Fibroblast of lung (primary cell): ENCODE measurements around the gene WIPF3. TPM values are rescaled to one million over a fixed set of nuclear protein-coding genes. Genes with fewer than 3 reads are reported as not detected.

Experiments used
- DNase-seq, 2 donors: peaks; one replicate each; pipeline versions ENCODE4 v3.0.0 to v3.0.0-alpha.2; 2010; ENCODE audit warnings: low read depth in 2 of 2
- H2AFZ ChIP-seq: 2 replicates; pipeline ENCODE4 v1.5.1; 2012; ENCODE audit warnings: low read length, control low read depth, inconsistent platforms
- H3K27ac ChIP-seq: 2 replicates; pipeline ENCODE4 v1.5.1; 2011; ENCODE audit warnings: low read length, control low read depth; ENCODE audit not compliant: insufficient read depth
- H3K27me3 ChIP-seq: 2 replicates; pipeline ENCODE4 v1.5.1; 2011; ENCODE audit warnings: mild to moderate bottlenecking, low read length; ENCODE audit not compliant: control insufficient read depth, insufficient read depth
- H3K36me3 ChIP-seq: 2 replicates; pipeline ENCODE4 v1.5.1; 2011; ENCODE audit warnings: low read length; ENCODE audit not compliant: control insufficient read depth, insufficient read depth
- H3K4me1 ChIP-seq: 2 replicates; pipeline ENCODE4 v1.5.1; 2011; ENCODE audit warnings: low read length; ENCODE audit not compliant: control insufficient read depth, insufficient read depth; ENCODE audit errors: extremely low read depth
- H3K4me2 ChIP-seq: 2 replicates; pipeline ENCODE4 v1.5.1; 2011; ENCODE audit warnings: low read length, control low read depth; ENCODE audit not compliant: insufficient read depth; ENCODE audit errors: extremely low read depth
- H3K4me3 ChIP-seq, 4 experiments: fragments of 200-600 bp in 1 of 4; sonication (generic) in 1 of 4; replicated peaks in 1 of 4; 2 replicates each; pipeline ENCODE4 v1.5.1; 2011 to 2016; ENCODE audit warnings: low read length in 4 of 4, low read depth in 3 of 4, mild to moderate bottlenecking in 3 of 4, control low read depth in 2 of 4, inconsistent platforms in 1 of 4, mixed read lengths in 1 of 4; ENCODE audit not compliant: insufficient read depth in 1 of 4; ENCODE audit errors: control extremely low read depth in 1 of 4
- H3K79me2 ChIP-seq: 2 replicates; pipeline ENCODE4 v1.5.1; 2012; ENCODE audit warnings: mild to moderate bottlenecking, low read length, inconsistent platforms; ENCODE audit not compliant: control insufficient read depth, insufficient read depth
- H3K9ac ChIP-seq: 2 replicates; pipeline ENCODE4 v1.5.1; 2011; ENCODE audit warnings: mild to moderate bottlenecking, low read length, control low read depth; ENCODE audit not compliant: insufficient read depth
- H3K9me3 ChIP-seq: 2 replicates; pipeline ENCODE4 v1.5.1; 2012; ENCODE audit warnings: low read depth, low read length; ENCODE audit not compliant: control insufficient read depth, insufficient read depth
- H4K20me1 ChIP-seq: 2 replicates; pipeline ENCODE4 v1.5.1; 2011; ENCODE audit warnings: low read length; ENCODE audit not compliant: control insufficient read depth, insufficient read depth; ENCODE audit errors: extremely low read depth
- EZH2 ChIP-seq: IDR thresholded peaks from 2 replicates; pipeline ENCODE4 v1.5.1; 2012; ENCODE audit warnings: low read length, control low read depth, mild to moderate bottlenecking; ENCODE audit errors: missing control alignments
- polyA minus RNA-seq: library from RNA; depleted of rRNA, polyadenylated mRNA; stranded (reverse); fragments of >200 nt; gene quantifications from 2 replicates; pipeline ENCODE4 v1.2.3, GENCODE V29; 2011; ENCODE audit warnings: low replicate concordance
- polyA plus RNA-seq, 2 donors: library from polyadenylated mRNA; depleted of rRNA in 1 of 2; stranded (reverse) in 1 of 2; unstranded in 1 of 2; fragments of >200 nt; gene quantifications; 2 replicates each; pipeline ENCODE4 v1.2.1, GENCODE V29; 2011 to 2012; ENCODE audit warnings: missing spikeins in 1 of 2
- total RNA-seq: library from RNA; depleted of rRNA; stranded (reverse); fragments of >200 nt; gene quantifications from 2 replicates; pipeline ENCODE4 v1.2.1, GENCODE V29; 2014
- TF ChIP-seq, protein P1 (sequence below), 2 donors: IDR thresholded peaks in 1 of 2; conservative IDR thresholded peaks in 1 of 2; 1 replicate in 1 of 2; 2 replicates in 1 of 2; pipeline ENCODE4 v1.5.1; 2011 to 2012; ENCODE audit warnings: low read length in 2 of 2, control low read depth in 1 of 2, inconsistent platforms in 1 of 2, low read depth in 1 of 2, mild to moderate bottlenecking in 1 of 2

The WIPF3 gene
- total RNA-seq (under 0.01 and 0.33 TPM in 2 replicates), polyA plus RNA-seq (0.02 TPM in 1 of 2 replicates, not detected in the other), polyA minus RNA-seq (not detected in 2 replicates)
- polyA plus RNA-seq (2012) = 0.08 TPM in 1 of 2 replicates, not detected in the other

DNA sequence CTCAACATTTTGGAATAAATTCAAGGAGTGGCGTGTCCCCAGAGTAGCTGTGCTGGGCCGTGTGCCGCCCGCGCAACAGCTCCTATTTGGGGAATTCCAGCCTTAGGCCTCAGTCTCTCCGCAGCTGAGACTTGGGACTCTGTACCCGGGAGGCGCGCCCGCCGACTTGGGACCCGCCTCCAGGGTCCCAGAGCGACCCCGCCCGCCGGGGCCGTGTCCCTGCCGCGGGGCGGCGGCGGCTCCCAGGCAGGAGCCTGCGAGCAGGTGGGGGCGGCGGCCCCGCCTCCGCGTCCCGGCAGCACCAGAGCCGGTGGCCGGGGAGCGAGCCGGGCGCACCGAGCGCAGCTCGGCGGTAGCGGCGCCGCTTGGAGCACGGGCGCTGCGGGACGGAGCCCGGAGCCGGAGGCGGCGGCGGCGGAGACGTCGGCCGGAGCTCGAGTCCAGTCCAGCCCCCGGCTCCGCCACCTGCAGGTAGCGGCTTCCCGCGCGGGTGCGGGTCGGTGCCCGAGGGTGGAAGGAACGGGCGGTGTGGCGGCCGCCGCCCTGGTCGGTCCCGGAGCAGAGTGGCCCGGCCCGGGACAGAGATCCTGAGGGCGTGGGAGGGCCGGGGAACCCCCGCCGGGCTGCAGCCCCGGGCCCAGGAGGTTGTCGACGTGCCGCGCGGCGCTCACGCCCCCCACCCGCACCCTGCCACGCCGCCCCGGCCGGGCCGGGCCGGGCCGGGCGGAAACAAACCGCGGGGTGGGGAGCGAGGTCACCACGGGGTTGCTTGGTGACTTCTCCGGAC, at the start of gene WIPF3:
Gene WIPF3, plus strand, starts transcription at position 301 of the 787 bp plus-strand sequence. CDS start 28,217 bp downstream, outside the sequence.
- Histone ChIP-seq H4K20me1 (no peaks in the 10 kb centered on the region), H3K79me2 (no peaks in the 10 kb centered on the region), H2AFZ (no peak within 1 kb of the TSS), H3K9ac (no peak within 1 kb of the TSS), H3K4me3 (peak within 1 kb of the TSS in 1 of 4 experiments; percentile 20), H3K4me1 (no peaks in the 10 kb centered on the region), H3K27ac (no peak within 1 kb of the TSS), H3K9me3 (no peaks in the 10 kb centered on the region), H3K4me2 (peak within 1 kb of the TSS; percentile 27), H3K27me3 (peaks cover 50% of the 10 kb centered on the region), H3K36me3 (no peaks in the 10 kb centered on the region)
- TF ChIP-seq EZH2 = peak; percentile 4
- TF ChIP-seq, protein P1, sequence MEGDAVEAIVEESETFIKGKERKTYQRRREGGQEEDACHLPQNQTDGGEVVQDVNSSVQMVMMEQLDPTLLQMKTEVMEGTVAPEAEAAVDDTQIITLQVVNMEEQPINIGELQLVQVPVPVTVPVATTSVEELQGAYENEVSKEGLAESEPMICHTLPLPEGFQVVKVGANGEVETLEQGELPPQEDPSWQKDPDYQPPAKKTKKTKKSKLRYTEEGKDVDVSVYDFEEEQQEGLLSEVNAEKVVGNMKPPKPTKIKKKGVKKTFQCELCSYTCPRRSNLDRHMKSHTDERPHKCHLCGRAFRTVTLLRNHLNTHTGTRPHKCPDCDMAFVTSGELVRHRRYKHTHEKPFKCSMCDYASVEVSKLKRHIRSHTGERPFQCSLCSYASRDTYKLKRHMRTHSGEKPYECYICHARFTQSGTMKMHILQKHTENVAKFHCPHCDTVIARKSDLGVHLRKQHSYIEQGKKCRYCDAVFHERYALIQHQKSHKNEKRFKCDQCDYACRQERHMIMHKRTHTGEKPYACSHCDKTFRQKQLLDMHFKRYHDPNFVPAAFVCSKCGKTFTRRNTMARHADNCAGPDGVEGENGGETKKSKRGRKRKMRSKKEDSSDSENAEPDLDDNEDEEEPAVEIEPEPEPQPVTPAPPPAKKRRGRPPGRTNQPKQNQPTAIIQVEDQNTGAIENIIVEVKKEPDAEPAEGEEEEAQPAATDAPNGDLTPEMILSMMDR (conservative IDR thresholded peaks at IDR 0.05 in 1 of 2, IDR thresholded peaks at IDR 0.05 in 1 of 2; ENCODE audit: low read depth in 1 of 2, low read length in 2 of 2) = no peak
- peak in 1 of 2 donors; percentile 16 for DNase-seq

- no peaks in the 10 kb centered on the region for H3K9me3 ChIP-seq
- no peaks in the 10 kb centered on the region for H3K79me2 ChIP-seq
- H3K9ac ChIP-seq = no peak overlapping the region
- H3K36me3 ChIP-seq = no peaks in the 10 kb centered on the region
- no peak overlapping the region for H3K27ac ChIP-seq
- H3K4me2 ChIP-seq = no peak overlapping the region
- no peak overlapping the region for H2AFZ ChIP-seq
- no peak for DNase-seq
- H3K27me3 ChIP-seq = no peaks in the 10 kb centered on the region
- no peaks in the 10 kb centered on the region for H4K20me1 ChIP-seq
- TF ChIP-seq, protein P1 (conservative IDR thresholded peaks at IDR 0.05 in 1 of 2, IDR thresholded peaks at IDR 0.05 in 1 of 2; ENCODE audit: low read depth in 1 of 2, low read length in 2 of 2) = no peak
- TF ChIP-seq EZH2 = no peak
- H3K4me3 ChIP-seq = no peak overlapping the region
- H3K4me1 ChIP-seq = no peaks in the 10 kb centered on the region
These were observed 43.0 kb upstream of the WIPF3 start for GRCh38 chr7:29763266-29763665.

DNA sequence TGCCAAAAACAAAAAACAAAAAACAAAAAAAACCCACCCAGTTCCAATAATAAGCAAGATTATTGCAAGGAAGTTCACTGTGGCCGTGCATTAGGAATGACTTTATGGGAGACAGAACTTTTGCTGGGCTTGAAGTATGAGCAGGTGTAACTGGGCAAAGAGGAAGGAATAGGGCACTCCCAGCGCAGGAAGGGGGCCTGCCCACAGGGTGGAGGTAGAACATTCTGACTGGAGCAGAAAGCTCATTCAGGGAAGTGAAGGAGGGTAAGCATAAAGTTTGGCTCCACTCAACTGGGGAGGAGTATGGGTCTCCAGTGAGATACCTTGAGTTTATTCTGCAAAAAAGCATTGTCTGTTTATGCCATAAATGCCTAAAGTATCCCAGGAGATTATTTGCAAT, 42.1 kb upstream of the WIPF3 start:
- Histone ChIP-seq H2AFZ (no peak overlapping the region), H3K36me3 (no peaks in the 10 kb centered on the region), H3K4me2 (no peak overlapping the region), H3K79me2 (no peaks in the 10 kb centered on the region), H4K20me1 (no peaks in the 10 kb centered on the region), H3K4me1 (no peaks in the 10 kb centered on the region), H3K4me3 (no peak overlapping the region), H3K27ac (no peak overlapping the region), H3K9me3 (no peaks in the 10 kb centered on the region), H3K27me3 (no peaks in the 10 kb centered on the region), H3K9ac (no peak overlapping the region)
- TF ChIP-seq, protein P1 (conservative IDR thresholded peaks at IDR 0.05 in 1 of 2, IDR thresholded peaks at IDR 0.05 in 1 of 2; ENCODE audit: low read depth in 1 of 2, low read length in 2 of 2) = no peak
- no peak for TF ChIP-seq EZH2
- DNase-seq = no peak
